HG03159 (cell line): ENCODE data around the gene LAMB1.
"Not testable (repeated sequence)": the region's sequence is repeated elsewhere in the genome, so short reads cannot be mapped to it uniquely, and the experiment has no call there.

Experiments used
- ATAC-seq: cut with Tn5 transposase; IDR thresholded peaks from one replicate; pipeline ENCODE4 v1.9.1; 2021; ENCODE audit warnings: mild to moderate bottlenecking, moderate library complexity; ENCODE audit not compliant: unreplicated experiment

The LAMB1 gene

GRCh38 chr7:107922886-107923285 is 80.1 kb downstream of the LAMB1 start:
- no peak for ATAC-seq

DNA sequence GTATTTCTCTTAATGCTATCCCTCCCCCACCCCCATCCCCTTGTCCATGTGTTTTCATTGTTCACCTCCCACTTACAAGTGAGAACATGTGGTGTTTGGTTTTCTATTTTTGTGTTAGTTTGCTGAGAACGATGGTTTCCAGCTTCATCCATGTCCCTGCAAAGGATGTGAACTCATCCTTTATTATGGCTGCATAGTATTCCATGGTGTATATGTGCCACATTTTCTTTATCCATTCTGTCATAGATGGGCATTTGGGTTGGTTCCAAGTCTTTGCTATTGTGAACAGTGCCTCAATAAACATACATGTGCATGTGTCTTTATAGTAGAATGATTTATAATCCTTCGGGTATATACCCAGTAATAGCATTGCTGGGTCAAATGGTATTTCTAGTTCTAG is 81.1 kb downstream of the LAMB1 start:
- ATAC-seq = not testable (repeated sequence)

- ATAC-seq = no peak
Observed at GRCh38 chr7:107920048-107920772, 82.8 kb downstream of the LAMB1 start.

DNA sequence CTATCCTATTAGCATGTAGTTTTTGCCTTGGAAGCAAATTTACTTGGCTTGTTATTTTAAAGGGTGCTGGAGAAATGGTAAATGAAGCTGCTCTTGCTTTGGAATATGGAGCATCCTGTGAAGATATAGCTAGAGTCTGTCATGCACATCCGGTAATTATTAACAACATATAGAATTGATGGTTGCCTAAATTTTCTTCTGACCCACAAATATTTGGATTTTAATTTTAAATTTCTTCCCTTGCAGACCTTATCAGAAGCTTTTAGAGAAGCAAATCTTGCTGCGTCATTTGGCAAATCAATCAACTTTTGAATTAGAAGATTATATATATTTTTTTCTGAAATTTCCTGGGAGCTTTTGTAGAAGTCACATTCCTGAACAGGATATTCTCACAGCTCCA is 84.0 kb downstream of the LAMB1 start:
- ATAC-seq = no peak

DNA sequence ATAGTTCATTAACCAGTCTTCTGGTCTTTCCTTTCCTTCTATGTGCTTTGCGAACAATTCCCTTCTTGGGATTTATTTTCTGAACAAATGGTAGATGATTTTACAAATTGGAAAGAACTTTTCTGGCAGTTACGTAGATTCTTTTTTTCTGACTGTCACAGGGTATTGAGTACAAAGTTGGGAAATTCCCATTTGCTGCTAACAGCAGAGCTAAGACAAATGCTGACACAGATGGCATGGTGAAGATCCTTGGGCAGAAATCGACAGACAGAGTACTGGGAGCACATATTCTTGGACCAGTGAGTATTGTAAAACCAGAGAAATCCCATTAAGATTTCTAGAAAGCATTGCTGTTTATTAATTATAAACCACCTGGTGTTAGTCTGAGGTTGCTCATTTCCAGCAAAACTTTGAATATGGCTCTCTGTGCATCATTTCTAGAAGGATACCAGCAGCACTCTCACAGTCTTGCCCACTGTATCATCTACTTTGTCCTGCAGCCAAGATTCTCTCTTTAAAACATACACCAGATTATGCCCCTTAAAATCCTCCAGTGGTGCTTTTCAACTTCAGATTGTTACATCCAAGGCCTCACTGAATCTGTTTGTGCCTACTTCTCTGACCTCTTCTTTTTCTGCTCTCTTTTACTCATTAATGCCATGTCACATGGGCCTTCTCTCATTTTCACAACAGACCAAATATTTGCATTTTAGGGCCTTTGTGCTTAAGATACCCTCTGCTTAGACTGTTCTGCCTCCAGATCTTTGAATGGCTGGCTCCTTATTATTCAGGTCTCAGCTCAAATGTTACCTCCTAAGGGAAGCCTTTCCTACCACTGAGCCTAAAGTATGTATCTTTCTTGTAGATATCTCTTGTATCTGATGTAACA is 85.0 kb downstream of the LAMB1 start:
- peak; percentile 85 for ATAC-seq

GRCh38 chr7:107915541-107915940 is 87.4 kb downstream of the LAMB1 start:
- no peak for ATAC-seq

DNA sequence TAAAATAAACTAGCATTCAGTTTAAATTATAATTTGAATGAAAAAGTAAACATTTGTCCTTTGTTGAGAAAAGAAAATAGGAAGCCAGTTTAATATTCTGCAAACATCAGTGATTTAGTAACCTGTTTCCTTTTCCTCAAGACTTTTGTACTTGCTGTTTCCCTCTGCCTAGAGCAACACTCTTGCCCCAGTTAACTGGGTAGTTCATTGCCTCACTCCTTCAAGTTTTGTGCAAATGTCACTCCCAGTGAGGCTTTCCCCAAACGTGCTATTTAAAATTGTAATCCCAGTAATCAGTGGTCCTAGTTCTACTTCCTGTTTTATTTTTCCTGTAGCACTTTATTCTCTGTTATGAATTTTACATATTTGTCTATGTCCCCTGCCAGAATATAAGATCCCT is 88.1 kb downstream of the LAMB1 start:
- no peak for ATAC-seq

- no peak for ATAC-seq
Observed at GRCh38 chr7:107913851-107914250, 89.1 kb downstream of the LAMB1 start.

GRCh38 chr7:107911981-107912380 is 91.0 kb downstream of the LAMB1 start:
- no peak for ATAC-seq

GRCh38 chr7:107909445-107909844 is 93.5 kb downstream of the LAMB1 start:
- ATAC-seq = no peak

- no peak for ATAC-seq
Observed at GRCh38 chr7:107907790-107908189, 95.2 kb downstream of the LAMB1 start.

DNA sequence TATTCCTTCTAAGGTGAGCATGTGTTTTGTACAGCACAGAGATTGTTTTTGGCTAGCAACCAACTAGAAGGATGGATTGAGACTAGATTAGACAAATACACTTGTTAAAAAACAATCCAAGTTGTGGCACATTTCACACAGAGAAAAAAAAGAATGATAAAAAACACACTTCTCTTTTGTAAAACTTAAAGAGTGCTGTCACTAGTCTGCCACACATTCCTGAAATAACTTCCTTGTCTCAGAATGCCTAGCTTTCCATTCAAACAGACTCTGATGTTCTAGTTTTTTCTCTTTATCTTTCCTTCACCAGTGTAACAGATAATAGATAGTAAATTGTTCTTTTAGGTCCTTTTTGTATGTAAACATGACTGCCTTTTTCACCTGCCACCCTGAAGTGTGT is 100.6 kb downstream of the LAMB1 start:
- no peak for ATAC-seq

GRCh38 chr7:107900496-107901015 is 102.4 kb downstream of the LAMB1 start:
- no peak for ATAC-seq

DNA sequence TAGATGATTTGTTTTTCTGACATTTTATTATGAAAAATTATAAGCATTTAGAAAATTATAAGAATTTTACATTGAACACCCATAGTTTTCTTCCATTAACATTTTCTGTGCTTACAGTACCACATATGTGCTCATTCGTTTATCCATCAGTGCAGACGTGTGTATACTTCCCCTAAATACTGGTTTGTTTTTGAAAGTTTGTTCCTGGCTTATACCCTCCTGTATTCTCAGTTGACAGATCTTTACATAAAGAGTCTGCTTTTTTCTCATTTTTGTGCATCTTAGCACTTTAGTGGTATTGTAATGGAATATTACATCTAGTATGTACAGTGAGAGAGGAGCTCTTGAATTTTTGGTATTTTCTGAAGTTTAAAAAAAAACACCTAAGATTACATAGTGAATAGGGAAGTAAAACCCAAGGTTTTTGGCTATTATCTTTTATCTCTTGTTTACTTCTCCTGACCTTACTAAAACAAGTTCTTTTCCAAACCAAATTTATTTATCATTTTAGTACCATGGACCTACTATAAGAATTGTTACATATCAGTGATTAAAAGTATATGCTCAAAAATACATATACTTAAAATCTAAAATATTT is 103.9 kb downstream of the LAMB1 start:
- ATAC-seq = no peak

DNA sequence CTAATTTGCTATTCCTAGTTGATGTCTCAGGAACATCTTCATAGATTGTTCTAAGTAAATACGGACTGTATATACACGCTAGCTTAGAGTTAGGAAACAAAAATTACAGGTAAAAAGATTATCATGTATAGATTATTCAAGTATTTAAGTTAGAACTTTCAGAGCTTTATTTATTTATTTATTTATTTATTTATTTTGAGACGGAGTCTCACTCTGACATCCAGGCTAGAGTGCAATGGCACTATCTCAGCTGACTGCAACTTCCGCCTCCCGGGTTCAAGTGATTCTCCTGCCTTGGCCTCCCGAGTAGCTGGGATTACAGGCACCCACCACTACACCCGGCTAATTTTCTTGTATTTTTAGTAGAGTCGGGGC is 110.6 kb downstream of the LAMB1 start:
- ATAC-seq = not testable (repeated sequence)

DNA sequence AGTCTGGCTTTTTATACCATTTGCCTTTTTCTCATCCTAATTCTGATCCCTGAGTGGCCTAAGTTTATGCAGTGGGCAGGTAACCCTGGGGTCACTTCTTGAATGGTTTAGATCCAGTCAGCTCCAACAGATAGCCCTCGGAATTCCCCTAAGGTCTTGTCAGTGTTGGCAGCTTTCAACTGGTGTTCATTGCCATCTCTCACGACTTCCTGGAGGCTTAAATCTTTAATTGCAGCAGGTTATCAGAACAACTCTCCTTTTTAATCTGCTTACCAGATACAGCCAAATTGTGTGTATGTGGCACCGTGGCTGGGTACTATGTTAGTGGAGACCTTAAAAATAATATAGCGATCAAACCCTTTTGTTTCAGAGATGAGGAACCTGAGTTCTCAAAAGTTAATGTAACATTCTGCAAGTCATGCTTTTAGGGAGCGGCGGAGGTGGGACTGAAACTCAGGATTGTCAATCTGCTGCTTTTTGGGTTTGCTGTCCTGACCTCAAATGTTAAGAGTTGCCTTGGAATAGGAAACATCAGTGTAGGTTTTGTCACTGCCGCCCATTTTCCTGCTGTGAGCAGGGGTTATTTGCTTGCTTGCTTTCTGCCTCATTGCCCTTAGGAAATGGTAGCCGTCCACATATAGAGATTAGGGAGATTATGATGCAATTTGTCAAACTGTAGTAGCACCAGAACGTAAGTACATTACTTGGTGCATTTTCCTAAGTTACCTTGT is 111.2 kb downstream of the LAMB1 start:
- ATAC-seq = peak; percentile 23

DNA sequence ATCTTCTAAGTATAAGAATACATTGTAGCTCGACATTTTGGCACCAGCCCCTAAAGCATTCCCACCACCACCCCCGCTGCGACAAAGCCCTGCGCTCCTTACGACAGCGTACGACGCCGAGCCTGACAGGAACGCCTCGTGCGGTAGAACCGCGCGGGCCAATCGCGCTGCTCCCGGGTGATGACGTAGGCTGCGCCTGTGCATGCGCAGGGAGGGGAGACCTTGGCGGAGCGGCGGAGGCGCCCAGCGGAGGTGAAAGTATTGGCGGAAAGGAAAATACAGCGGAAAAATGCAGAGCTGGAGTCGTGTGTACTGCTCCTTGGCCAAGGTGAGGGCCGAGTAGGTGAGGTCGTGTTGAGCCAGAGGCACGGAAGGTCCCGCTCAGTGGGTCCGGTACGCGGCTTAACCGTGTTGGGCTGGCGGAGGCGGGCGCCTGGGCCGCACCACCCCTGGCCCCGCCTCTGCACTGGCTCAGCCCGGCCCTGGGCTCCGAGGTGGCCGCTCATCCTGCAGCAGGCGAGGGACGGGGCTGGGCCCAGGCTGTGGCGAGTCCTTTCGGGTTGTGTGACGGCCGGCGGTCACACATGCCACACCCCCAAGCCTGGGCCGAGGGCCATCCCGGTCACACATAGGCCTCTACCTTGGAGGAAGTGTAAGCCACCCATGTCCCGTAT is 111.9 kb downstream of the LAMB1 start, which contains the start of gene DLD:
Gene DLD, plus strand, starts transcription at position 222 of the 674 bp plus-strand sequence. Its CDS starts 68 bp downstream, at position 290.
- peak; percentile 99 for ATAC-seq

- ATAC-seq = peak; percentile 4
Observed at GRCh38 chr7:107890493-107890961, 112.4 kb downstream of the LAMB1 start.

GRCh38 chr7:107889992-107890391 is 113.0 kb downstream of the LAMB1 start:
- no peak for ATAC-seq

- not testable (repeated sequence) for ATAC-seq
Observed at GRCh38 chr7:107887827-107888226, 115.1 kb downstream of the LAMB1 start.
